Breast epithelium (tissue), 4 donors: ENCODE measurements around the gene CTU1. TPM values are rescaled to one million over a fixed set of nuclear protein-coding genes. Genes with fewer than 3 reads are reported as not detected.

ENCODE experiments used
- DNase-seq, 2 donors: peaks; one replicate each; pipeline ENCODE4 v3.0.0-alpha.2; 2019; ENCODE audit warnings: low spot score in 2 of 2
- H3K27ac ChIP-seq, 2 donors: fragments of 200-600 bp; sonication (generic) in 1 of 2; one replicate each; pipeline ENCODE4 v1.5.1; 2016 to 2019; ENCODE audit warnings: mild to moderate bottlenecking in 1 of 2
- H3K27me3 ChIP-seq, 2 donors: fragments of 200-600 bp; sonication (generic) in 1 of 2; one replicate each; pipeline versions ENCODE4 v1.5.1 to v1.6.0; 2017 to 2019; ENCODE audit warnings: control low read depth in 1 of 2, mild to moderate bottlenecking in 1 of 2
- H3K36me3 ChIP-seq: fragments of 200-600 bp; one replicate; pipeline ENCODE4 v1.5.1; 2019
- H3K4me1 ChIP-seq, 2 donors: fragments of 200-600 bp; sonication (generic); one replicate each; pipeline ENCODE4 v1.5.1; 2016 to 2019; ENCODE audit warnings: control low read depth in 1 of 2
- H3K4me3 ChIP-seq, 3 donors: fragments of 200-600 bp; sonication (generic); 1 replicate in 2 of 3; 2 replicates in 1 of 3; pipeline ENCODE4 v1.5.1; 2016 to 2019; ENCODE audit warnings: mild to moderate bottlenecking in 3 of 3, moderate library complexity in 2 of 3
- H3K9me3 ChIP-seq, 2 donors: fragments of 200-600 bp; sonication (generic) in 1 of 2; one replicate each; pipeline ENCODE4 v1.5.1; 2016 to 2019; ENCODE audit warnings: control low read depth in 1 of 2
- CTCF ChIP-seq, 3 donors: fragments of 450-650 bp; IDR thresholded peaks; one replicate each; pipeline ENCODE4 v1.5.1; 2016 to 2017; ENCODE audit warnings: antibody characterized with exemption in 3 of 3, mild to moderate bottlenecking in 3 of 3, moderate library complexity in 3 of 3
- POLR2A ChIP-seq: fragments of 450-650 bp; IDR thresholded peaks from one replicate; pipeline ENCODE4 v1.6.1; 2016; ENCODE audit warnings: antibody characterized with exemption, mild to moderate bottlenecking, moderate library complexity
- POLR2AphosphoS5 ChIP-seq, 3 donors: sonication (generic); formaldehyde crosslinking; IDR thresholded peaks; one replicate each; pipeline ENCODE4 v1.6.1; 2017; ENCODE audit warnings: antibody characterized with exemption in 3 of 3
- intact Hi-C: fragments of 100-400 bp; cut with DNase I; formaldehyde crosslinking; loops from one replicate; pipeline ENCODE4 v1.15.1; 2023; ENCODE audit warnings: low total_unique reads
- total RNA-seq, 3 donors: library from RNA; depleted of rRNA; stranded (reverse); fragments of >200 nt; gene quantifications; one replicate each; pipeline ENCODE4 v1.1.0, GENCODE V29; 2016

The CTU1 gene
- total RNA-seq, 3 donors from 2014 or later, result 5.6 to 10.1 (median 9.2) TPM

GRCh38 chr19:51124729-51125128 lies 16.5 kb upstream of the CTU1 start, which contains the start of gene SIGLEC9:
TSS of gene SIGLEC9 (plus strand) at chr19:51124906. CDS start at chr19:51124975, 69 bp downstream.
- Histone ChIP-seq H3K36me3 (no peaks in the 10 kb centered on the region), H3K27ac (peak within 1 kb of the TSS in 1 of 2 donors; percentile 71), H3K27me3 (peaks cover 0 to 15% of the 10 kb centered on the region in 2 donors), H3K9me3 (no peaks in the 10 kb centered on the region), H3K4me1 (no peaks in the 10 kb centered on the region), H3K4me3 (peak within 1 kb of the TSS; percentile 1 to 35 (median 27))
- TF ChIP-seq POLR2AphosphoS5 (IDR thresholded peaks at IDR 0.05), result no peak
- TF ChIP-seq POLR2A, result no peak
- no peak for TF ChIP-seq CTCF (IDR thresholded peaks at IDR 0.05)
- DNase-seq, result peak in 1 of 2 donors; percentile 48
- intact Hi-C loops, result no loop called here

- intact Hi-C loops, result no loop called here
- no peaks in the 10 kb centered on the region for H3K36me3 ChIP-seq
- no peaks in the 10 kb centered on the region for H3K9me3 ChIP-seq
- no peak for TF ChIP-seq CTCF (IDR thresholded peaks at IDR 0.05)
- no peak for TF ChIP-seq POLR2A
- TF ChIP-seq POLR2AphosphoS5 (IDR thresholded peaks at IDR 0.05), result no peak
- peaks cover 0 to 15% of the 10 kb centered on the region in 2 donors for H3K27me3 ChIP-seq
- peak overlapping the region in 1 of 2 donors; percentile 71 for H3K27ac ChIP-seq
- no peak for DNase-seq
- H3K4me3 ChIP-seq, result no peak overlapping the region
- H3K4me1 ChIP-seq, result no peaks in the 10 kb centered on the region
Measured at GRCh38 chr19:51124216-51124615, 16.0 kb upstream of the CTU1 start.

- H3K27ac ChIP-seq, result peak overlapping the region in 1 of 2 donors; percentile 71
Measured at GRCh38 chr19:51123802-51124201, 15.6 kb upstream of the CTU1 start.

GRCh38 chr19:51123381-51123800 lies 15.2 kb upstream of the CTU1 start:
- H3K9me3 ChIP-seq, result no peaks in the 10 kb centered on the region
- DNase-seq, result no peak
- H3K4me3 ChIP-seq, result peak overlapping the region in 2 of 3 donors; percentile 17 to 31
- no peaks in the 10 kb centered on the region for H3K36me3 ChIP-seq
- TF ChIP-seq CTCF (IDR thresholded peaks at IDR 0.05), result no peak
- TF ChIP-seq POLR2A, result no peak
- TF ChIP-seq POLR2AphosphoS5 (IDR thresholded peaks at IDR 0.05), result no peak
- H3K27me3 ChIP-seq, result peaks cover 0 to 15% of the 10 kb centered on the region in 2 donors
- H3K27ac ChIP-seq, result peak overlapping the region in 1 of 2 donors; percentile 80
- intact Hi-C loops, result no loop called here
- H3K4me1 ChIP-seq, result no peaks in the 10 kb centered on the region

More at GRCh38 chr19:51123802-51124201, 15.6 kb upstream of the CTU1 start:
- intact Hi-C loops, result no loop called here
- H3K4me1 ChIP-seq, result no peaks in the 10 kb centered on the region
- H3K9me3 ChIP-seq, result no peaks in the 10 kb centered on the region
- TF ChIP-seq CTCF (IDR thresholded peaks at IDR 0.05) (no peak), POLR2AphosphoS5 (IDR thresholded peaks at IDR 0.05) (no peak), POLR2A (no peak)
- no peak for DNase-seq
- no peak overlapping the region for H3K4me3 ChIP-seq
- H3K27me3 ChIP-seq, result peaks cover 0 to 15% of the 10 kb centered on the region in 2 donors
- H3K36me3 ChIP-seq, result no peaks in the 10 kb centered on the region

GRCh38 chr19:51122112-51122981 lies 14.1 kb upstream of the CTU1 start:
- Histone ChIP-seq H3K27ac (peak overlapping the region in 1 of 2 donors; percentile 80), H3K9me3 (no peaks in the 10 kb centered on the region), H3K4me3 (peak overlapping the region in 2 of 3 donors; percentile 17 to 31), H3K27me3 (peaks cover 0 to 15% of the 10 kb centered on the region in 2 donors), H3K36me3 (no peaks in the 10 kb centered on the region), H3K4me1 (no peaks in the 10 kb centered on the region)
- TF ChIP-seq CTCF (IDR thresholded peaks at IDR 0.05) (no peak), POLR2AphosphoS5 (IDR thresholded peaks at IDR 0.05) (no peak), POLR2A (no peak)
- DNase-seq, result no peak
- intact Hi-C loops, result no loop called here
